ENCODE results near the gene PHF20. TPM values are rescaled to one million over a fixed set of nuclear protein-coding genes. Genes with fewer than 3 reads are reported as not detected.
"Not testable (repeated sequence)": the region's sequence is repeated elsewhere in the genome, so short reads cannot be mapped to it uniquely, and the experiment has no call there.

The PHF20 gene
- total RNA-seq, 3 donors from 2014 or later: 47.7 to 59.4 (median 48.8) TPM

GRCh38 chr20:35734777-35735649 is 36.8 kb upstream of the PHF20 start:
- H3K27me3 Mint-ChIP-seq (ENCODE audit: low read depth): no peaks in the 10 kb centered on the region
- ATAC-seq (no peak), DNase-seq (no peak)
- peaks cover 71% of the 10 kb centered on the region for H3K4me1 Mint-ChIP-seq (ENCODE audit: low read depth)
- no peaks in the 10 kb centered on the region for H3K9me3 Mint-ChIP-seq
- peak overlapping the region; percentile 65 for H3K4me3 Mint-ChIP-seq
- H3K36me3 Mint-ChIP-seq (ENCODE audit: insufficient read depth): peaks cover 58% of the 10 kb centered on the region

GRCh38 chr20:35735826-35736470 is 35.9 kb upstream of the PHF20 start:
- Mint-ChIP-seq H3K27me3 (ENCODE audit: low read depth) (no peaks in the 10 kb centered on the region), H3K36me3 (ENCODE audit: insufficient read depth) (peaks cover 62% of the 10 kb centered on the region), H3K4me1 (ENCODE audit: low read depth) (peaks cover 67% of the 10 kb centered on the region), H3K9me3 (no peaks in the 10 kb centered on the region), H3K4me3 (peak overlapping the region; percentile 65)
- ATAC-seq (no peak), DNase-seq (no peak)

GRCh38 chr20:35737865-35738333 is 33.9 kb upstream of the PHF20 start:
- peak overlapping the region; percentile 81 for H3K4me3 Mint-ChIP-seq
- no peaks in the 10 kb centered on the region for H3K9me3 Mint-ChIP-seq
- H3K36me3 Mint-ChIP-seq (ENCODE audit: insufficient read depth): peaks cover 55% of the 10 kb centered on the region
- ATAC-seq: no peak
- H3K27me3 Mint-ChIP-seq (ENCODE audit: low read depth): no peaks in the 10 kb centered on the region
- peaks cover 54% of the 10 kb centered on the region for H3K4me1 Mint-ChIP-seq (ENCODE audit: low read depth)
- no peak for DNase-seq

- H3K4me1 Mint-ChIP-seq (ENCODE audit: low read depth): peaks cover 54% of the 10 kb centered on the region
- peaks cover 52% of the 10 kb centered on the region for H3K36me3 Mint-ChIP-seq (ENCODE audit: insufficient read depth)
Measured at GRCh38 chr20:35738410-35739179, 33.2 kb upstream of the PHF20 start.

GRCh38 chr20:35739294-35740163 is 32.3 kb upstream of the PHF20 start:
- Mint-ChIP-seq H3K4me1 (ENCODE audit: low read depth) (peaks cover 54% of the 10 kb centered on the region), H3K36me3 (ENCODE audit: insufficient read depth) (peaks cover 44% of the 10 kb centered on the region), H3K27me3 (ENCODE audit: low read depth) (no peaks in the 10 kb centered on the region), H3K9me3 (no peaks in the 10 kb centered on the region), H3K4me3 (peak overlapping the region; percentile 94)
- no peak for ATAC-seq
- no peak for DNase-seq

More at GRCh38 chr20:35738410-35739179, 33.2 kb upstream of the PHF20 start:
- H3K4me3 Mint-ChIP-seq: peak overlapping the region; percentile 81
- H3K27me3 Mint-ChIP-seq (ENCODE audit: low read depth): no peaks in the 10 kb centered on the region
- no peak for ATAC-seq
- H3K9me3 Mint-ChIP-seq: no peaks in the 10 kb centered on the region
- DNase-seq: no peak

GRCh38 chr20:35741892-35742740 is 29.7 kb upstream of the PHF20 start, which contains the start of gene RBM39:
Gene RBM39, minus strand, starts transcription at chr20:35742260. Its CDS starts 1,386 bp downstream, at chr20:35740874.
- no peaks in the 10 kb centered on the region for H3K9me3 Mint-ChIP-seq
- DNase-seq (peak; percentile 99), ATAC-seq (peak; percentile 86 to 89)
- peaks cover 33% of the 10 kb centered on the region for H3K36me3 Mint-ChIP-seq (ENCODE audit: insufficient read depth)
- H3K4me1 Mint-ChIP-seq (ENCODE audit: low read depth): peaks cover 36% of the 10 kb centered on the region
- peak within 1 kb of the TSS; percentile 94 for H3K4me3 Mint-ChIP-seq
- no peaks in the 10 kb centered on the region for H3K27me3 Mint-ChIP-seq (ENCODE audit: low read depth)

- DNase-seq (no peak), ATAC-seq (no peak)
- Mint-ChIP-seq H3K4me3 (peak overlapping the region; percentile 94), H3K9me3 (no peaks in the 10 kb centered on the region), H3K36me3 (ENCODE audit: insufficient read depth) (peaks cover 28% of the 10 kb centered on the region), H3K27me3 (ENCODE audit: low read depth) (no peaks in the 10 kb centered on the region), H3K4me1 (ENCODE audit: low read depth) (peaks cover 35% of the 10 kb centered on the region)
Measured at GRCh38 chr20:35742741-35743523, 28.9 kb upstream of the PHF20 start.

- H3K9me3 Mint-ChIP-seq: no peaks in the 10 kb centered on the region
- peaks cover 28% of the 10 kb centered on the region for H3K4me1 Mint-ChIP-seq (ENCODE audit: low read depth)
- H3K36me3 Mint-ChIP-seq (ENCODE audit: insufficient read depth): peaks cover 18% of the 10 kb centered on the region
- ATAC-seq (no peak), DNase-seq (no peak)
- H3K4me3 Mint-ChIP-seq: peak overlapping the region; percentile 94
- H3K27me3 Mint-ChIP-seq (ENCODE audit: low read depth): no peaks in the 10 kb centered on the region
Measured at GRCh38 chr20:35743693-35744491, 27.9 kb upstream of the PHF20 start.

- not testable (repeated sequence) for H3K27me3 Mint-ChIP-seq (ENCODE audit: low read depth); ATAC-seq; H3K9me3 Mint-ChIP-seq; DNase-seq
- H3K4me3 Mint-ChIP-seq: peak overlapping the region; percentile 94
- peaks cover 24% of the 10 kb centered on the region for H3K4me1 Mint-ChIP-seq (ENCODE audit: low read depth)
- H3K36me3 Mint-ChIP-seq (ENCODE audit: insufficient read depth): peaks cover 15% of the 10 kb centered on the region
Measured at GRCh38 chr20:35744492-35744841, 27.3 kb upstream of the PHF20 start.

GRCh38 chr20:35750611-35751010 is 21.2 kb upstream of the PHF20 start:
- H3K36me3 Mint-ChIP-seq (ENCODE audit: insufficient read depth): no peaks in the 10 kb centered on the region

GRCh38 chr20:35756404-35756803 is 15.4 kb upstream of the PHF20 start:
- Mint-ChIP-seq H3K4me1 (ENCODE audit: low read depth) (peaks cover 7% of the 10 kb centered on the region), H3K9me3 (no peaks in the 10 kb centered on the region), H3K4me3 (no peak overlapping the region), H3K27me3 (ENCODE audit: low read depth) (no peaks in the 10 kb centered on the region), H3K36me3 (ENCODE audit: insufficient read depth) (no peaks in the 10 kb centered on the region)
- ATAC-seq (no peak), DNase-seq (no peak)

More at GRCh38 chr20:35750611-35751010, 21.2 kb upstream of the PHF20 start:
- ATAC-seq: no peak
- H3K4me1 Mint-ChIP-seq (ENCODE audit: low read depth): no peaks in the 10 kb centered on the region
- H3K27me3 Mint-ChIP-seq (ENCODE audit: low read depth): no peaks in the 10 kb centered on the region
- H3K9me3 Mint-ChIP-seq: no peaks in the 10 kb centered on the region
- no peak for DNase-seq
- H3K4me3 Mint-ChIP-seq: no peak overlapping the region
